Neural progenitor cell (in vitro differentiated cells): Measurements from ENCODE around the gene CYTH1. TPM values are rescaled to one million over a fixed set of nuclear protein-coding genes. Genes with fewer than 3 reads are reported as not detected.

ENCODE experiments used
- DNase-seq: peaks from one replicate; pipeline ENCODE4 v3.0.0-alpha.2; 2016; ENCODE audit warnings: low spot score
- H2AFZ ChIP-seq: fragments of 200-600 bp; sonication (generic); replicated peaks from 2 replicates; pipeline ENCODE4 v1.6.1; 2016; ENCODE audit warnings: antibody characterized with exemption
- H3F3A ChIP-seq: fragments of 200-600 bp; sonication (generic); 2 replicates; pipeline ENCODE4 v1.6.1; 2016; ENCODE audit warnings: antibody characterized with exemption, low read depth
- H3K27ac ChIP-seq: fragments of 200-600 bp; sonication (generic); 2 replicates; pipeline ENCODE4 v1.5.1; 2016; ENCODE audit warnings: mild to moderate bottlenecking
- H3K27me3 ChIP-seq: fragments of 200-600 bp; sonication (generic); 2 replicates; pipeline ENCODE4 v1.6.1; 2016; ENCODE audit warnings: mild to moderate bottlenecking, moderate library complexity
- H3K36me3 ChIP-seq: fragments of 200-600 bp; sonication (generic); 2 replicates; pipeline ENCODE4 v1.5.1; 2016
- H3K4me1 ChIP-seq: fragments of 200-600 bp; sonication (generic); 2 replicates; pipeline ENCODE4 v1.6.1; 2016; ENCODE audit warnings: mixed run types
- H3K4me2 ChIP-seq: fragments of 200-600 bp; sonication (generic); 2 replicates; pipeline ENCODE4 v1.6.1; 2016
- H3K4me3 ChIP-seq: fragments of 200-600 bp; sonication (generic); 2 replicates; pipeline ENCODE4 v1.5.1; 2016
- H3K79me2 ChIP-seq: fragments of 200-600 bp; sonication (generic); 2 replicates; pipeline ENCODE4 v1.6.1; 2016; ENCODE audit warnings: low read depth
- H3K9ac ChIP-seq: fragments of 200-600 bp; sonication (generic); 2 replicates; pipeline ENCODE4 v1.6.1; 2016
- H3K9me3 ChIP-seq: fragments of 200-600 bp; sonication (generic); 2 replicates; pipeline ENCODE4 v1.5.1; 2016; ENCODE audit warnings: low read depth
- H4K20me1 ChIP-seq: fragments of 200-600 bp; sonication (generic); 2 replicates; pipeline ENCODE4 v1.6.1; 2016; ENCODE audit warnings: low read depth
- H3K27ac Mint-ChIP-seq: 3 replicates; pipeline ENCODE4 v1.8.0; 2021; ENCODE audit warnings: mixed read lengths
- H3K27me3 Mint-ChIP-seq: 2 replicates; pipeline ENCODE4 v1.8.0; 2022; ENCODE audit warnings: low read depth, mild to moderate bottlenecking, inconsistent platforms, moderate library complexity, mixed read lengths; ENCODE audit not compliant: insufficient read depth
- H3K36me3 Mint-ChIP-seq: 3 replicates; pipeline ENCODE4 v1.8.0; 2021; ENCODE audit warnings: mixed read lengths
- H3K4me1 Mint-ChIP-seq: 3 replicates; pipeline ENCODE4 v1.8.0; 2021; ENCODE audit warnings: mixed read lengths
- H3K4me3 Mint-ChIP-seq: 3 replicates; pipeline ENCODE4 v1.8.0; 2021; ENCODE audit warnings: mild to moderate bottlenecking, moderate library complexity, mixed read lengths
- H3K9me3 Mint-ChIP-seq: 3 replicates; pipeline ENCODE4 v1.8.0; 2020; ENCODE audit warnings: mixed read lengths
- CTCF ChIP-seq: fragments of 200-600 bp; sonication (generic); IDR thresholded peaks from 2 replicates; pipeline ENCODE4 v1.5.1; 2017; ENCODE audit warnings: antibody characterized with exemption, mild to moderate bottlenecking
- EZH2 ChIP-seq: fragments of 200-600 bp; sonication (generic); IDR thresholded peaks from 2 replicates; pipeline ENCODE4 v1.6.1; 2017; ENCODE audit warnings: antibody characterized with exemption, mild to moderate bottlenecking, moderate library complexity
- EZH2phosphoT487 ChIP-seq: fragments of 200-600 bp; sonication (generic); IDR thresholded peaks from 2 replicates; pipeline ENCODE4 v1.6.1; 2017; ENCODE audit warnings: antibody characterized with exemption
- total RNA-seq: library from RNA; depleted of rRNA; stranded (reverse); fragments of >200 nt; gene quantifications from 2 replicates; pipeline ENCODE4 v1.2.3, GENCODE V29; 2015; ENCODE audit warnings: low replicate concordance

The CYTH1 gene
- total RNA-seq, 1 donor from 2014 or later = 14.8 TPM

- H3K27ac ChIP-seq = no peak overlapping the region
- H3K27me3 ChIP-seq = no peaks in the 10 kb centered on the region
- H3K4me1 ChIP-seq = no peaks in the 10 kb centered on the region
- no peaks in the 10 kb centered on the region for H3K79me2 ChIP-seq
- Mint-ChIP-seq H3K27ac (no peak overlapping the region), H3K4me1 (peaks cover 9% of the 10 kb centered on the region), H3K36me3 (peaks cover 17% of the 10 kb centered on the region), H3K4me3 (no peak overlapping the region), H3K27me3 (peaks cover 10% of the 10 kb centered on the region), H3K9me3 (no peaks in the 10 kb centered on the region)
- H3K4me3 ChIP-seq = no peak overlapping the region
- no peaks in the 10 kb centered on the region for H3F3A ChIP-seq
- no peak overlapping the region for H3K4me2 ChIP-seq
- H3K9ac ChIP-seq = no peak overlapping the region
- no peaks in the 10 kb centered on the region for H3K9me3 ChIP-seq
- DNase-seq = no peak
- TF ChIP-seq EZH2phosphoT487 (no peak), CTCF (no peak), EZH2 (no peak)
- no peaks in the 10 kb centered on the region for H4K20me1 ChIP-seq
- no peak overlapping the region for H2AFZ ChIP-seq
- H3K36me3 ChIP-seq = no peaks in the 10 kb centered on the region
These were observed 13.0 kb upstream of the CYTH1 start for GRCh38 chr17:78794864-78795640.

GRCh38 chr17:78794399-78794798 is 12.3 kb upstream of the CYTH1 start:
- H3K4me3 Mint-ChIP-seq = no peak overlapping the region

GRCh38 chr17:78793968-78794367 is 11.9 kb upstream of the CYTH1 start:
- Mint-ChIP-seq H3K4me3 (no peak overlapping the region), H3K4me1 (peaks cover 15% of the 10 kb centered on the region), H3K27me3 (peaks cover 9% of the 10 kb centered on the region), H3K27ac (no peak overlapping the region), H3K36me3 (peaks cover 13% of the 10 kb centered on the region), H3K9me3 (no peaks in the 10 kb centered on the region)
- H3K9me3 ChIP-seq = no peaks in the 10 kb centered on the region
- H3K27ac ChIP-seq = no peak overlapping the region
- H2AFZ ChIP-seq = no peak overlapping the region
- no peak overlapping the region for H3K4me3 ChIP-seq
- H4K20me1 ChIP-seq = no peaks in the 10 kb centered on the region
- no peaks in the 10 kb centered on the region for H3K79me2 ChIP-seq
- H3K36me3 ChIP-seq = no peaks in the 10 kb centered on the region
- no peak overlapping the region for H3K9ac ChIP-seq
- no peaks in the 10 kb centered on the region for H3F3A ChIP-seq
- H3K4me2 ChIP-seq = no peak overlapping the region
- H3K27me3 ChIP-seq = no peaks in the 10 kb centered on the region
- TF ChIP-seq EZH2phosphoT487 = no peak
- TF ChIP-seq EZH2 = no peak
- no peak for TF ChIP-seq CTCF
- DNase-seq = no peak
- peaks cover 7% of the 10 kb centered on the region for H3K4me1 ChIP-seq

More at GRCh38 chr17:78794399-78794798, 12.3 kb upstream of the CYTH1 start:
- Histone ChIP-seq H2AFZ (no peak overlapping the region), H4K20me1 (no peaks in the 10 kb centered on the region), H3K4me2 (no peak overlapping the region), H3K36me3 (no peaks in the 10 kb centered on the region), H3K79me2 (no peaks in the 10 kb centered on the region), H3K4me3 (no peak overlapping the region), H3K27me3 (no peaks in the 10 kb centered on the region), H3K4me1 (peaks cover 5% of the 10 kb centered on the region), H3K9me3 (no peaks in the 10 kb centered on the region), H3F3A (no peaks in the 10 kb centered on the region), H3K9ac (no peak overlapping the region), H3K27ac (no peak overlapping the region)
- no peaks in the 10 kb centered on the region for H3K9me3 Mint-ChIP-seq
- H3K27me3 Mint-ChIP-seq = peaks cover 9% of the 10 kb centered on the region
- no peak overlapping the region for H3K27ac Mint-ChIP-seq
- no peak for DNase-seq
- H3K4me1 Mint-ChIP-seq = peaks cover 13% of the 10 kb centered on the region
- TF ChIP-seq EZH2 (no peak), EZH2phosphoT487 (no peak)
- H3K36me3 Mint-ChIP-seq = peaks cover 15% of the 10 kb centered on the region

- Mint-ChIP-seq H3K4me3 (no peak overlapping the region), H3K27ac (no peak overlapping the region), H3K27me3 (peaks cover 7% of the 10 kb centered on the region), H3K36me3 (peaks cover 9% of the 10 kb centered on the region), H3K4me1 (peaks cover 15% of the 10 kb centered on the region), H3K9me3 (no peaks in the 10 kb centered on the region)
- no peak overlapping the region for H3K4me2 ChIP-seq
- no peaks in the 10 kb centered on the region for H3K79me2 ChIP-seq
- no peak overlapping the region for H3K4me3 ChIP-seq
- H4K20me1 ChIP-seq = no peaks in the 10 kb centered on the region
- no peaks in the 10 kb centered on the region for H3K36me3 ChIP-seq
- H3F3A ChIP-seq = no peaks in the 10 kb centered on the region
- no peak overlapping the region for H3K9ac ChIP-seq
- no peak for DNase-seq
- no peak overlapping the region for H2AFZ ChIP-seq
- no peak overlapping the region for H3K27ac ChIP-seq
- no peaks in the 10 kb centered on the region for H3K9me3 ChIP-seq
- no peak for TF ChIP-seq CTCF
- TF ChIP-seq EZH2phosphoT487 = no peak
- TF ChIP-seq EZH2 = no peak
- H3K27me3 ChIP-seq = no peaks in the 10 kb centered on the region
- peaks cover 7% of the 10 kb centered on the region for H3K4me1 ChIP-seq
These were observed 11.3 kb upstream of the CYTH1 start for GRCh38 chr17:78793415-78793814.
